Measurements from ENCODE around the gene CTTNBP2.

CTTNBP2 gene

GRCh38 chr7:117683430-117684175 is 189.6 kb downstream of the CTTNBP2 start:
- DNase-seq: no peak

DNA sequence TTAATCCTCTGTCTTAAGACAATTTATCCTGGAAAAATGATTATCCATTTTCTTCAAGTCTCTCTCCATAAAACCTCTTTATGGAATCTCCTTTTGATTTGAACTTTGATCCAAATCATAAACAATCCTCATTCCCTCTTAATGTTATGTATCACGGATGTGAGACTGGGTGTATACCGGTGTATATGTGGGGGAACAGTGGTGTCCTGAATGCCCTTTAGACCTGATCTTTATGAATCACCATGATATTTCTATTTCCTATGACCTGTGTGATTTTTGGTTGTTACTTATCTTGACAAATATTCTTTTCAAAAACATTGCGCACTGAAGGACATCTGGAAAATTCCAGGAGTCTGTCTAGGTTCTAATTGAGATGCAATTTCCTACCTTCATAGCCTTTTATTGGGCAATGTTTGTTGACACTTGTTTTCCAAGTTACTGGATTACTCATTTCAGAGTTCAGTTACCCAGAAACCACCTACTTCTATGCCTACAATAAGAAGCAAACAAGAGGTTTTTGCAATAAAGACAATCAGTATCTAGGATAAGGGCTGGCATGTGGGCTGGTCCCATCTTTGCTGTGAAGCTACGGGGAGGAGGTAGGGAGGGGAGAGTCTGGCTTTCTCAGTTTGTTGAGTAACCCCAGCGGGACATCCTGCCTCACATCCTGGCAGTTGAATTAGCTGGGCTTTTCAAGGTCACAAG is 190.4 kb downstream of the CTTNBP2 start:
- DNase-seq: no peak

DNA sequence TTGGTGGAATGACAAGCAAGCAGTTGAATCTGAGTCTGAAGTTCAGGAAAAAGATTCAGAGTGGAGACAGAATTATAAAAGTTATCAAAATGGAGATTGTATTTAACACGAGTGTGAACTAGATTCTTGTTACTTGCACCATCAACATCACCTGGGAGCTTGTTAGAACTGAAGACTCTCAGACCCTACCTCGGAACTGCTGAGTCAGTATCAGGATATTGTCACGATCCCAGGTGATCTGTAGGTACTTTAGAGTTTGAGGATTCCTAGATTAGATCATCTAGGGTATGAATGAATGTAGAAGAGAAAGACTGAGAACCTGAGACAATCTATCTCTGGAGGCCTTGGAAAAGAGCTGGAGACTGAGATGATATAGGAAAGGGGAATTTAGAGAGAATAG is 194.1 kb downstream of the CTTNBP2 start:
- no peak for DNase-seq

GRCh38 chr7:117675497-117676435 is 197.5 kb downstream of the CTTNBP2 start:
- no peak for DNase-seq

DNA sequence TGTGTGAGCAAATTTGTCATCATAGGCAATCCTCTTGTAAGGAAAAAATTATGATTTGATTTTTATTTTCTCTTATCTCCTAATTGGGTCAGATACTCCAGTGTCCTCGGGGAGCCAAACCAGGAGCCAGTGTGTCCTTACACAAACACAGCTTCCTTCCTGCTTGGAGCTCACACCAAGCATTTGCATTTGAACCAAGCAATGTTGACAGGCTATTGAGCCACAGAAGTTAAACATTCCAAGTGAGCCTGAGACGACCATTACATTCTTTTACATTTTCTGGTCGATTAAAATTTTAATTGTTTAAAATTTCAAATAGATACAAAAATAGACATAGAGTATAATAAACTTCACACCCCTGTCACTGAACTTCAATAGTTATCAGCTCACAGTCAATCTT is 198.6 kb downstream of the CTTNBP2 start:
- DNase-seq: no peak

DNA sequence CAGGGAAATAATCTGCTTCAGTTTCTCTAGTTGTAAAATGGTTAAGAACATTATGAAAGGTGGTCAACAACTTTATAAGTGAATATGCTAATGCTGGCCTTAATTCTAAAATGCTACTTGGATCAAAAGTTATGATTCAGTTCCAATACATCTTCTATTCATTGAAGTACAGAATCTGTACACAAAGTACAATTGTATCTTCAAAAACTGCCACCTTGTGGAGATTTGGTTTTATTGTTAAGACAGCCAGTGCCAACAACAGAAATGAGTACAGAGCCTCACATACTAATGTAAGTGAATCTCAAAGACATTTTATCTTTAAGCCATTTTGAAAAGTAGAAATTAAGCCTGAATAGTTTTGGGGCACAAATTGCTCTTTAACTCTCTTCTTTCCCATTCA is 199.4 kb downstream of the CTTNBP2 start:
- peak; percentile 19 for DNase-seq

- no peak for DNase-seq
Observed at GRCh38 chr7:117673367-117673766, 199.9 kb downstream of the CTTNBP2 start.

DNA sequence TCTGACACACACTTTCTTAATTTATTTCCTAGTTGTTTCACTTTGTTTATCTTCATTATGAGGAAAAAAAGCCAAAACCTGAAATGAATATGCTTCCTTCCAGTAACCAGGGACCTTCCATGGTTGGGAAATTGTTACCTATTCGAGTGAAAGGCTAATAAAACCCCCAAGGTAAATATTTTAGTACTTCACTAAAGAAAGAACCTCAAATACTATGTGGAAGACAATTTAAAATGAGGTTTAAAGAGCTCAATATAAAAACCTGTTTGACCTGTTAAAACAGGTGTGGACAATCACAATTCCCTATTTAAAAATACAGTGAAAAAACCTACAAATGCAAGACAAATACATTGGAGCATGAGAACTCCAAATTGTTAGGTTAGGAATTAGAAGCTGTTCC is 200.8 kb downstream of the CTTNBP2 start:
- no peak for DNase-seq

- DNase-seq: no peak
Observed at GRCh38 chr7:117669818-117670217, 203.4 kb downstream of the CTTNBP2 start.

GRCh38 chr7:117667456-117667855 is 205.8 kb downstream of the CTTNBP2 start:
- no peak for DNase-seq

- DNase-seq: no peak
Observed at GRCh38 chr7:117666689-117667088, 206.6 kb downstream of the CTTNBP2 start.

- no peak for DNase-seq
Observed at GRCh38 chr7:117666031-117666430, 207.2 kb downstream of the CTTNBP2 start.

GRCh38 chr7:117665368-117665767 is 207.9 kb downstream of the CTTNBP2 start:
- DNase-seq: no peak

DNA sequence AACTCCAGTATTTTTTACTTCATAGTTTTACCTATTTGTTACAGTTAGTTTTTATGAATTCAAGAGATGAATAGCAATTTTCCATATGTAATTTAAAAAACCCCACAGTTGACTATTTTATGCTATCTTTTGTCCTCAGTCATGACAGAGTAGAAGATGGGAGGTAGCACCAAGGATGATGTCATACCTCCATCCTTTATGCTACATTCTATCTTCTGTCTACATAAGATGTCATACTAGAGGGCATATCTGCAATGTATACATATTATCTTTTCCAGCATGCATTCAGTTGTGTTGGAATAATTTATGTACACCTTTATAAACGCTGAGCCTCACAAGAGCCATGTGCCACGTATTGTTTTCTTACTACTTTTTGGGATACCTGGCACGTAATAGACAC is 209.2 kb downstream of the CTTNBP2 start:
- DNase-seq: no peak

DNA sequence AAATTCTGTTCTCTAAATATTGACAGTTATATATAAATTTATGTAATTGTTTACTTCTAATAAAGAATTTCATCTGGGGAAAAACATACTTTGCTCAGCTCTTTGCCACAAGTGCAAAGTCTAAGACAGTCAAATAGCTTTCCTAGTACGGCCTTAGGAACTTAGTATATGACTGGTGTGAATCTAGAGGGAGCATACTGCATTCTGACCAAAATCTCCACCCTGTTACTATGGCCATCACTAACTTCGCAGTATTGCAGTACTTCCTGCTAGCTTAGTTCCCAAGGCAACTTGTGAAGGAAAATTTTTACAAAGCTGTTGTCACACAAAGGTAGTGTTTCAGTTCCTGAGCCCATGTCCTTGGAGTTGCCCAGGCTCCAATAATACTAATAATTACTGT is 211.9 kb downstream of the CTTNBP2 start:
- no peak for DNase-seq

All from KG1 (cell line).